Measurements from ENCODE around the gene NKD1.

NKD1 gene

GRCh38 chr16:50566014-50566962 lies 18.1 kb downstream of the NKD1 start:
- TF ChIP-seq CTCF (IDR thresholded peaks at IDR 0.05; ENCODE audit: borderline replicate concordance, insufficient read depth, low read depth, low read length): no peak

GRCh38 chr16:50567651-50568050 lies 19.5 kb downstream of the NKD1 start:
- TF ChIP-seq CTCF (IDR thresholded peaks at IDR 0.05; ENCODE audit: borderline replicate concordance, insufficient read depth, low read depth, low read length): no peak
- no peak overlapping the region for H3K4me3 ChIP-seq (ENCODE audit: low read depth, low read length)

More at GRCh38 chr16:50566014-50566962, 18.1 kb downstream of the NKD1 start:
- H3K4me3 ChIP-seq (ENCODE audit: low read depth, low read length): no peak overlapping the region

GRCh38 chr16:50568187-50568815 lies 20.1 kb downstream of the NKD1 start:
- no peak overlapping the region for H3K4me3 ChIP-seq (ENCODE audit: low read depth, low read length)
- no peak for TF ChIP-seq CTCF (IDR thresholded peaks at IDR 0.05; ENCODE audit: borderline replicate concordance, insufficient read depth, low read depth, low read length)

GRCh38 chr16:50570354-50570753 lies 22.2 kb downstream of the NKD1 start:
- no peak overlapping the region for H3K4me3 ChIP-seq (ENCODE audit: low read depth, low read length)

GRCh38 chr16:50570808-50571598 lies 22.8 kb downstream of the NKD1 start:
- no peak overlapping the region for H3K4me3 ChIP-seq (ENCODE audit: low read depth, low read length)
- no peak for TF ChIP-seq CTCF (IDR thresholded peaks at IDR 0.05; ENCODE audit: borderline replicate concordance, insufficient read depth, low read depth, low read length)

More at GRCh38 chr16:50570354-50570753, 22.2 kb downstream of the NKD1 start:
- no peak for TF ChIP-seq CTCF (IDR thresholded peaks at IDR 0.05; ENCODE audit: borderline replicate concordance, insufficient read depth, low read depth, low read length)

GRCh38 chr16:50571786-50572185 lies 23.6 kb downstream of the NKD1 start:
- TF ChIP-seq CTCF (IDR thresholded peaks at IDR 0.05; ENCODE audit: borderline replicate concordance, insufficient read depth, low read depth, low read length): no peak
- no peak overlapping the region for H3K4me3 ChIP-seq (ENCODE audit: low read depth, low read length)
